ENCODE results near the gene NARS2.

The NARS2 gene

GRCh38 chr11:78446210-78446609, 128.5 kb downstream of the NARS2 start:
- in situ Hi-C loops (cut with MboI; ENCODE audit: low sequenced_read_pairs), result no loop called here

GRCh38 chr11:78444726-78445125, 129.9 kb downstream of the NARS2 start:
- in situ Hi-C loops (cut with MboI; ENCODE audit: low sequenced_read_pairs), result no loop called here

GRCh38 chr11:78441956-78442355, 132.7 kb downstream of the NARS2 start:
- in situ Hi-C loops (cut with MboI; ENCODE audit: low sequenced_read_pairs), result no loop called here

GRCh38 chr11:78438298-78438975, 136.2 kb downstream of the NARS2 start:
- in situ Hi-C loops (cut with MboI; ENCODE audit: low sequenced_read_pairs), result loop anchor here (10.0 kb wide), 1 partner anchor 214 kb away; no protein-coding TSS in a partner anchor

GRCh38 chr11:78432956-78433355, 141.7 kb downstream of the NARS2 start:
- in situ Hi-C loops (cut with MboI; ENCODE audit: low sequenced_read_pairs), result loop anchor here (10.0 kb wide), 1 partner anchor 208 kb away; no protein-coding TSS in a partner anchor

GRCh38 chr11:78432058-78432515, 142.6 kb downstream of the NARS2 start:
- in situ Hi-C loops (cut with MboI; ENCODE audit: low sequenced_read_pairs), result loop anchor here (10.0 kb wide), 1 partner anchor 207 kb away; no protein-coding TSS in a partner anchor

GRCh38 chr11:78429660-78430059, 145.0 kb downstream of the NARS2 start:
- in situ Hi-C loops (cut with MboI; ENCODE audit: low sequenced_read_pairs), result loop anchor here (10.0 kb wide), 1 partner anchor 205 kb away; no protein-coding TSS in a partner anchor

GRCh38 chr11:78429209-78429608, 145.5 kb downstream of the NARS2 start:
- in situ Hi-C loops (cut with MboI; ENCODE audit: low sequenced_read_pairs), result no loop called here

- in situ Hi-C loops (cut with MboI; ENCODE audit: low sequenced_read_pairs), result no loop called here
Observed at GRCh38 chr11:78428773-78429172, 145.9 kb downstream of the NARS2 start.

- in situ Hi-C loops (cut with MboI; ENCODE audit: low sequenced_read_pairs), result no loop called here
Observed at GRCh38 chr11:78428266-78428636, 146.4 kb downstream of the NARS2 start.

GRCh38 chr11:78427615-78428265, 146.9 kb downstream of the NARS2 start:
- in situ Hi-C loops (cut with MboI; ENCODE audit: low sequenced_read_pairs), result no loop called here

GRCh38 chr11:78426845-78427244, 147.8 kb downstream of the NARS2 start:
- in situ Hi-C loops (cut with MboI; ENCODE audit: low sequenced_read_pairs), result no loop called here

- in situ Hi-C loops (cut with MboI; ENCODE audit: low sequenced_read_pairs), result no loop called here
Observed at GRCh38 chr11:78425399-78426070, 149.1 kb downstream of the NARS2 start.

GRCh38 chr11:78424334-78425270, 150.1 kb downstream of the NARS2 start:
- in situ Hi-C loops (cut with MboI; ENCODE audit: low sequenced_read_pairs), result no loop called here

- in situ Hi-C loops (cut with MboI; ENCODE audit: low sequenced_read_pairs), result no loop called here
Observed at GRCh38 chr11:78423241-78423640, 151.4 kb downstream of the NARS2 start.

GRCh38 chr11:78420796-78421209, 153.9 kb downstream of the NARS2 start:
- in situ Hi-C loops (cut with MboI; ENCODE audit: low sequenced_read_pairs), result no loop called here

GRCh38 chr11:78420255-78420764, 154.4 kb downstream of the NARS2 start:
- in situ Hi-C loops (cut with MboI; ENCODE audit: low sequenced_read_pairs), result no loop called here

GRCh38 chr11:78419327-78419726, 155.3 kb downstream of the NARS2 start:
- in situ Hi-C loops (cut with MboI; ENCODE audit: low sequenced_read_pairs), result no loop called here

- in situ Hi-C loops (cut with MboI; ENCODE audit: low sequenced_read_pairs), result no loop called here
Observed at GRCh38 chr11:78418584-78419211, 156.0 kb downstream of the NARS2 start.
